HepG2 (cell line): ENCODE measurements around the gene HOXA4. TPM values are rescaled to one million over a fixed set of nuclear protein-coding genes. Genes with fewer than 3 reads are reported as not detected.
A peak's percentile ranks its signal among the peaks of the same experiment; 100 is the strongest.

Experiments used
- AGO2 ChIP-seq: fragments of 200-400 bp; formaldehyde crosslinking; optimal IDR thresholded peaks from 2 replicates; pipeline ENCODE3; 2017; ENCODE audit warnings: mild to moderate bottlenecking, low read depth, low read length, moderate library complexity
- HNRNPLL ChIP-seq: fragments of 200-400 bp; formaldehyde crosslinking; IDR thresholded peaks from 2 replicates; pipeline ENCODE4 v1.6.1; 2017; ENCODE audit warnings: mild to moderate bottlenecking, low read depth, low read length; ENCODE audit not compliant: poor library complexity, severe bottlenecking
- HOXA5 ChIP-seq: sonication (generic); formaldehyde crosslinking; IDR thresholded peaks from 2 replicates; pipeline ENCODE4 v1.4.0; 2020; ENCODE audit warnings: missing genetic modification reagents
- NFKB2 ChIP-seq: sonication (generic); formaldehyde crosslinking; IDR thresholded peaks from 2 replicates; pipeline ENCODE4 v1.4.0; 2020; ENCODE audit warnings: missing genetic modification reagents, borderline replicate concordance
- POGZ ChIP-seq: sonication (generic); formaldehyde crosslinking; IDR thresholded peaks from 2 replicates; pipeline ENCODE4 v1.4.0; 2020; ENCODE audit warnings: mild to moderate bottlenecking, missing genetic modification reagents
- ZFP36L1 ChIP-seq: sonication (generic); formaldehyde crosslinking; IDR thresholded peaks from 2 replicates; pipeline ENCODE4 v1.8.0; 2022; ENCODE audit warnings: mild to moderate bottlenecking, missing genetic modification reagents, moderate library complexity
- ZNF282 ChIP-seq: fragments of 450-650 bp; IDR thresholded peaks from 2 replicates; pipeline ENCODE4 v1.6.1; 2018; ENCODE audit not compliant: partially characterized antibody
- ZNF850 ChIP-seq: sonication (generic); formaldehyde crosslinking; conservative IDR thresholded peaks from 2 replicates; pipeline ENCODE4 v1.9.0; 2021; ENCODE audit warnings: mild to moderate bottlenecking, missing genetic modification reagents
- polyA plus RNA-seq, 8 experiments: library from polyadenylated mRNA; depleted of rRNA in 3 of 8; stranded (reverse) in 7 of 8; unstranded in 1 of 8; fragments of >200 nt; fragmentation: Illumina TruSeq in 4 of 8; extraction: Trizol in 4 of 8; gene quantifications; 2 replicates each; pipeline versions ENCODE4 v1.2.1 to v1.2.3, GENCODE V29; 2011 to 2016; ENCODE audit warnings: low read depth in 4 of 8, missing spikeins in 1 of 8, mixed read lengths in 1 of 8; ENCODE audit not compliant: insufficient read depth in 1 of 8
- total RNA-seq, 5 experiments: library from RNA; depleted of rRNA; stranded (reverse); fragments of >200 nt; fragmentation: Illumina TruSeq; extraction: Trizol; gene quantifications; 2 replicates each; pipeline ENCODE4 v1.2.3, GENCODE V29; 2016; ENCODE audit warnings: low read depth in 1 of 5
- TF ChIP-seq, protein P1 (sequence below): IDR thresholded peaks from 2 replicates; pipeline ENCODE4 v1.6.1; 2016; ENCODE audit warnings: low read depth, missing genetic modification reagents, missing compliant biosample characterization
- TF ChIP-seq, protein P2 (sequence below): IDR thresholded peaks from 2 replicates; pipeline ENCODE4 v1.6.1; 2012; ENCODE audit warnings: low read length, improper control_type of control experiment
- TF ChIP-seq, protein P3 (sequence below): IDR thresholded peaks from 2 replicates; pipeline ENCODE4 v1.6.1; 2016; ENCODE audit warnings: mild to moderate bottlenecking
- TF ChIP-seq, protein P4 (sequence below): sonication (generic); formaldehyde crosslinking; IDR thresholded peaks from 2 replicates; pipeline ENCODE4 v1.4.0; 2020; ENCODE audit warnings: mild to moderate bottlenecking, missing genetic modification reagents, borderline replicate concordance

HOXA4 gene
- total and polyA plus RNA-seq, 2 of the 13 experiments (the other 11 are each of a cell fraction or from before 2014, with no cell fraction given), result 2.4 to 5.4 TPM

DNA sequence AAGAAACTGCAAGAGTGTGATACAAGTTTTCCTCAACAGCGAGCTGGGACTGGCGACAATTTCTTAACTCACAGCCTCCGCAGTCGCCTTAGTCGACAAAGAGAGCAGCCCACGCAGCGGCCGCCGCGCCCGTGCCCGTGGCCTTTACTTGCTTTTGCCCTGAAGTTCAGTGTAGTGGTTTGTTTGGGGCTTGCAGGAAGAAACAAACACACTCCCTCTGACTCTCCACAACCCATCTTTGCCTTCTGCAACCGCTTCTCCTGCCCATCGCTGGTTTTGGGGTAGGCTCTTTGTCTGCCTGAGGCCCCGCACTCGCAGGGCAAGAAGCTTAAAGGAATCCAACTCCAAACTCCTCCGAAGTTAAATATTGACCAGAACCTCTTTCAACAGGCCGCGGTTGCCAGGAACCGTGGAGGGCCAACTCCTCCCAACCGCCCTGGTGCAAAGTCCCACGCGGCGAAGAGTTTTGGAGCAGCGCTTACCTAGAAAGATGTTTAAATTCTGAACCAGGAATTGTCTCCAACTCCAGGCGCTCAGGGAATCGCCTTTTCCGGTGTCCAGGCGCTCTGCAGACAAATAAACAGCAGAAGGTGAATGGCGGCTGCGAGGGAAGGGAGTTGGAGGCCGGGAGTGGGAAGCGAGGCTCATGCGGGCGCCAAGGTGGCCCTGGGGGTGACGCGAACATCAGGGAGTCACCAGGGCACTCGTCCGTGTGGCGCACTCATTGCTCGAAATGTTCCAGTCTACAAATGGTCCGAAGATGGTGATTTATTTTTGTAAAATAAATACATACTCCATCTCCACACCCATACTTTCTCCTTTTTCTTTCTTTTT, 8.3 kb downstream of the HOXA4 start (continued):
- TF ChIP-seq AGO2, result peak; percentile 83
- peak; percentile 57; the same call in 1 of the 2 replicates for TF ChIP-seq NFKB2 (CRISPR knock-in tag)
- TF ChIP-seq HNRNPLL, result peak; percentile 93
- TF ChIP-seq, protein P1, sequence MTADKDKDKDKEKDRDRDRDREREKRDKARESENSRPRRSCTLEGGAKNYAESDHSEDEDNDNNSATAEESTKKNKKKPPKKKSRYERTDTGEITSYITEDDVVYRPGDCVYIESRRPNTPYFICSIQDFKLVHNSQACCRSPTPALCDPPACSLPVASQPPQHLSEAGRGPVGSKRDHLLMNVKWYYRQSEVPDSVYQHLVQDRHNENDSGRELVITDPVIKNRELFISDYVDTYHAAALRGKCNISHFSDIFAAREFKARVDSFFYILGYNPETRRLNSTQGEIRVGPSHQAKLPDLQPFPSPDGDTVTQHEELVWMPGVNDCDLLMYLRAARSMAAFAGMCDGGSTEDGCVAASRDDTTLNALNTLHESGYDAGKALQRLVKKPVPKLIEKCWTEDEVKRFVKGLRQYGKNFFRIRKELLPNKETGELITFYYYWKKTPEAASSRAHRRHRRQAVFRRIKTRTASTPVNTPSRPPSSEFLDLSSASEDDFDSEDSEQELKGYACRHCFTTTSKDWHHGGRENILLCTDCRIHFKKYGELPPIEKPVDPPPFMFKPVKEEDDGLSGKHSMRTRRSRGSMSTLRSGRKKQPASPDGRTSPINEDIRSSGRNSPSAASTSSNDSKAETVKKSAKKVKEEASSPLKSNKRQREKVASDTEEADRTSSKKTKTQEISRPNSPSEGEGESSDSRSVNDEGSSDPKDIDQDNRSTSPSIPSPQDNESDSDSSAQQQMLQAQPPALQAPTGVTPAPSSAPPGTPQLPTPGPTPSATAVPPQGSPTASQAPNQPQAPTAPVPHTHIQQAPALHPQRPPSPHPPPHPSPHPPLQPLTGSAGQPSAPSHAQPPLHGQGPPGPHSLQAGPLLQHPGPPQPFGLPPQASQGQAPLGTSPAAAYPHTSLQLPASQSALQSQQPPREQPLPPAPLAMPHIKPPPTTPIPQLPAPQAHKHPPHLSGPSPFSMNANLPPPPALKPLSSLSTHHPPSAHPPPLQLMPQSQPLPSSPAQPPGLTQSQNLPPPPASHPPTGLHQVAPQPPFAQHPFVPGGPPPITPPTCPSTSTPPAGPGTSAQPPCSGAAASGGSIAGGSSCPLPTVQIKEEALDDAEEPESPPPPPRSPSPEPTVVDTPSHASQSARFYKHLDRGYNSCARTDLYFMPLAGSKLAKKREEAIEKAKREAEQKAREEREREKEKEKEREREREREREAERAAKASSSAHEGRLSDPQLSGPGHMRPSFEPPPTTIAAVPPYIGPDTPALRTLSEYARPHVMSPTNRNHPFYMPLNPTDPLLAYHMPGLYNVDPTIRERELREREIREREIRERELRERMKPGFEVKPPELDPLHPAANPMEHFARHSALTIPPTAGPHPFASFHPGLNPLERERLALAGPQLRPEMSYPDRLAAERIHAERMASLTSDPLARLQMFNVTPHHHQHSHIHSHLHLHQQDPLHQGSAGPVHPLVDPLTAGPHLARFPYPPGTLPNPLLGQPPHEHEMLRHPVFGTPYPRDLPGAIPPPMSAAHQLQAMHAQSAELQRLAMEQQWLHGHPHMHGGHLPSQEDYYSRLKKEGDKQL (CRISPR knock-in tag), result 0 out of 2 replicates have a peak, but pooled peaks have one; percentile 7
- no peak for TF ChIP-seq ZNF282
- TF ChIP-seq ZFP36L1 (CRISPR knock-in tag), result peak; percentile 48; the same call in 1 of the 2 replicates
- no peak for TF ChIP-seq HOXA5 (CRISPR knock-in tag)
- TF ChIP-seq, protein P2, sequence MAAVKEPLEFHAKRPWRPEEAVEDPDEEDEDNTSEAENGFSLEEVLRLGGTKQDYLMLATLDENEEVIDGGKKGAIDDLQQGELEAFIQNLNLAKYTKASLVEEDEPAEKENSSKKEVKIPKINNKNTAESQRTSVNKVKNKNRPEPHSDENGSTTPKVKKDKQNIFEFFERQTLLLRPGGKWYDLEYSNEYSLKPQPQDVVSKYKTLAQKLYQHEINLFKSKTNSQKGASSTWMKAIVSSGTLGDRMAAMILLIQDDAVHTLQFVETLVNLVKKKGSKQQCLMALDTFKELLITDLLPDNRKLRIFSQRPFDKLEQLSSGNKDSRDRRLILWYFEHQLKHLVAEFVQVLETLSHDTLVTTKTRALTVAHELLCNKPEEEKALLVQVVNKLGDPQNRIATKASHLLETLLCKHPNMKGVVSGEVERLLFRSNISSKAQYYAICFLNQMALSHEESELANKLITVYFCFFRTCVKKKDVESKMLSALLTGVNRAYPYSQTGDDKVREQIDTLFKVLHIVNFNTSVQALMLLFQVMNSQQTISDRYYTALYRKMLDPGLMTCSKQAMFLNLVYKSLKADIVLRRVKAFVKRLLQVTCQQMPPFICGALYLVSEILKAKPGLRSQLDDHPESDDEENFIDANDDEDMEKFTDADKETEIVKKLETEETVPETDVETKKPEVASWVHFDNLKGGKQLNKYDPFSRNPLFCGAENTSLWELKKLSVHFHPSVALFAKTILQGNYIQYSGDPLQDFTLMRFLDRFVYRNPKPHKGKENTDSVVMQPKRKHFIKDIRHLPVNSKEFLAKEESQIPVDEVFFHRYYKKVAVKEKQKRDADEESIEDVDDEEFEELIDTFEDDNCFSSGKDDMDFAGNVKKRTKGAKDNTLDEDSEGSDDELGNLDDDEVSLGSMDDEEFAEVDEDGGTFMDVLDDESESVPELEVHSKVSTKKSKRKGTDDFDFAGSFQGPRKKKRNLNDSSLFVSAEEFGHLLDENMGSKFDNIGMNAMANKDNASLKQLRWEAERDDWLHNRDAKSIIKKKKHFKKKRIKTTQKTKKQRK, result no peak
- TF ChIP-seq ZNF850 (CRISPR knock-in tag), result no peak
- TF ChIP-seq, protein P3, sequence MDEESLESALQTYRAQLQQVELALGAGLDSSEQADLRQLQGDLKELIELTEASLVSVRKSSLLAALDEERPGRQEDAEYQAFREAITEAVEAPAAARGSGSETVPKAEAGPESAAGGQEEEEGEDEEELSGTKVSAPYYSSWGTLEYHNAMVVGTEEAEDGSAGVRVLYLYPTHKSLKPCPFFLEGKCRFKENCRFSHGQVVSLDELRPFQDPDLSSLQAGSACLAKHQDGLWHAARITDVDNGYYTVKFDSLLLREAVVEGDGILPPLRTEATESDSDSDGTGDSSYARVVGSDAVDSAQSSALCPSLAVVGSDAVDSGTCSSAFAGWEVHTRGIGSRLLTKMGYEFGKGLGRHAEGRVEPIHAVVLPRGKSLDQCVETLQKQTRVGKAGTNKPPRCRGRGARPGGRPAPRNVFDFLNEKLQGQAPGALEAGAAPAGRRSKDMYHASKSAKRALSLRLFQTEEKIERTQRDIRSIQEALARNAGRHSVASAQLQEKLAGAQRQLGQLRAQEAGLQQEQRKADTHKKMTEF, result peak; percentile 87
- TF ChIP-seq POGZ, result peak; percentile 45; the same call in 1 of the 2 replicates
- TF ChIP-seq, protein P4, sequence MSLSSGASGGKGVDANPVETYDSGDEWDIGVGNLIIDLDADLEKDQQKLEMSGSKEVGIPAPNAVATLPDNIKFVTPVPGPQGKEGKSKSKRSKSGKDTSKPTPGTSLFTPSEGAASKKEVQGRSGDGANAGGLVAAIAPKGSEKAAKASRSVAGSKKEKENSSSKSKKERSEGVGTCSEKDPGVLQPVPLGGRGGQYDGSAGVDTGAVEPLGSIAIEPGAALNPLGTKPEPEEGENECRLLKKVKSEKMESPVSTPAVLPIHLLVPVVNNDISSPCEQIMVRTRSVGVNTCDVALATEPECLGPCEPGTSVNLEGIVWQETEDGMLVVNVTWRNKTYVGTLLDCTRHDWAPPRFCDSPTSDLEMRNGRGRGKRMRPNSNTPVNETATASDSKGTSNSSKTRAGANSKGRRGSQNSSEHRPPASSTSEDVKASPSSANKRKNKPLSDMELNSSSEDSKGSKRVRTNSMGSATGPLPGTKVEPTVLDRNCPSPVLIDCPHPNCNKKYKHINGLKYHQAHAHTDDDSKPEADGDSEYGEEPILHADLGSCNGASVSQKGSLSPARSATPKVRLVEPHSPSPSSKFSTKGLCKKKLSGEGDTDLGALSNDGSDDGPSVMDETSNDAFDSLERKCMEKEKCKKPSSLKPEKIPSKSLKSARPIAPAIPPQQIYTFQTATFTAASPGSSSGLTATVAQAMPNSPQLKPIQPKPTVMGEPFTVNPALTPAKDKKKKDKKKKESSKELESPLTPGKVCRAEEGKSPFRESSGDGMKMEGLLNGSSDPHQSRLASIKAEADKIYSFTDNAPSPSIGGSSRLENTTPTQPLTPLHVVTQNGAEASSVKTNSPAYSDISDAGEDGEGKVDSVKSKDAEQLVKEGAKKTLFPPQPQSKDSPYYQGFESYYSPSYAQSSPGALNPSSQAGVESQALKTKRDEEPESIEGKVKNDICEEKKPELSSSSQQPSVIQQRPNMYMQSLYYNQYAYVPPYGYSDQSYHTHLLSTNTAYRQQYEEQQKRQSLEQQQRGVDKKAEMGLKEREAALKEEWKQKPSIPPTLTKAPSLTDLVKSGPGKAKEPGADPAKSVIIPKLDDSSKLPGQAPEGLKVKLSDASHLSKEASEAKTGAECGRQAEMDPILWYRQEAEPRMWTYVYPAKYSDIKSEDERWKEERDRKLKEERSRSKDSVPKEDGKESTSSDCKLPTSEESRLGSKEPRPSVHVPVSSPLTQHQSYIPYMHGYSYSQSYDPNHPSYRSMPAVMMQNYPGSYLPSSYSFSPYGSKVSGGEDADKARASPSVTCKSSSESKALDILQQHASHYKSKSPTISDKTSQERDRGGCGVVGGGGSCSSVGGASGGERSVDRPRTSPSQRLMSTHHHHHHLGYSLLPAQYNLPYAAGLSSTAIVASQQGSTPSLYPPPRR, result peak; percentile 79; the same call in 1 of the 2 replicates
